ENCODE results near the gene DDX3X.

The DDX3X gene

GRCh38 chrX:41333744-41334362 lies at the start of gene DDX3X:
Gene DDX3X, plus strand, starts transcription at chrX:41334162. Its CDS starts 91 bp downstream, at chrX:41334253.
- no peak for TF ChIP-seq GATA3 (IDR thresholded peaks at IDR 0.05; ENCODE audit: low read depth, low read length)
- TF ChIP-seq GATA2 (IDR thresholded peaks at IDR 0.05; ENCODE audit: low read depth, low read length), result no peak

- TF ChIP-seq GATA2 (IDR thresholded peaks at IDR 0.05; ENCODE audit: low read depth, low read length), result no peak
- no peak for TF ChIP-seq GATA3 (IDR thresholded peaks at IDR 0.05; ENCODE audit: low read depth, low read length)
Measured at GRCh38 chrX:41288641-41289040, 45.3 kb upstream of the DDX3X start.

GRCh38 chrX:41289095-41289494 lies 44.9 kb upstream of the DDX3X start:
- TF ChIP-seq GATA2 (IDR thresholded peaks at IDR 0.05; ENCODE audit: low read depth, low read length) (no peak), GATA3 (IDR thresholded peaks at IDR 0.05; ENCODE audit: low read depth, low read length) (no peak)

- no peak for TF ChIP-seq GATA2 (IDR thresholded peaks at IDR 0.05; ENCODE audit: low read depth, low read length)
- no peak for TF ChIP-seq GATA3 (IDR thresholded peaks at IDR 0.05; ENCODE audit: low read depth, low read length)
Measured at GRCh38 chrX:41291309-41291708, 42.7 kb upstream of the DDX3X start.

GRCh38 chrX:41293269-41293668 lies 40.7 kb upstream of the DDX3X start:
- TF ChIP-seq GATA2 (IDR thresholded peaks at IDR 0.05; ENCODE audit: low read depth, low read length) (no peak), GATA3 (IDR thresholded peaks at IDR 0.05; ENCODE audit: low read depth, low read length) (no peak)

- TF ChIP-seq GATA2 (IDR thresholded peaks at IDR 0.05; ENCODE audit: low read depth, low read length), result no peak
- TF ChIP-seq GATA3 (IDR thresholded peaks at IDR 0.05; ENCODE audit: low read depth, low read length), result no peak
Measured at GRCh38 chrX:41300758-41301437, 33.1 kb upstream of the DDX3X start.

GRCh38 chrX:41301438-41301824 lies 32.5 kb upstream of the DDX3X start:
- TF ChIP-seq GATA2 (IDR thresholded peaks at IDR 0.05; ENCODE audit: low read depth, low read length), result no peak
- TF ChIP-seq GATA3 (IDR thresholded peaks at IDR 0.05; ENCODE audit: low read depth, low read length), result no peak

- TF ChIP-seq GATA2 (IDR thresholded peaks at IDR 0.05; ENCODE audit: low read depth, low read length), result no peak
- TF ChIP-seq GATA3 (IDR thresholded peaks at IDR 0.05; ENCODE audit: low read depth, low read length), result no peak
Measured at GRCh38 chrX:41302370-41302769, 31.6 kb upstream of the DDX3X start.

- TF ChIP-seq GATA2 (IDR thresholded peaks at IDR 0.05; ENCODE audit: low read depth, low read length), result no peak
- no peak for TF ChIP-seq GATA3 (IDR thresholded peaks at IDR 0.05; ENCODE audit: low read depth, low read length)
Measured at GRCh38 chrX:41303013-41303412, 30.9 kb upstream of the DDX3X start.

- TF ChIP-seq GATA2 (IDR thresholded peaks at IDR 0.05; ENCODE audit: low read depth, low read length) (no peak), GATA3 (IDR thresholded peaks at IDR 0.05; ENCODE audit: low read depth, low read length) (no peak)
Measured at GRCh38 chrX:41304178-41304577, 29.8 kb upstream of the DDX3X start.

GRCh38 chrX:41308884-41309647 lies 24.9 kb upstream of the DDX3X start:
- TF ChIP-seq GATA2 (IDR thresholded peaks at IDR 0.05; ENCODE audit: low read depth, low read length), result no peak
- no peak for TF ChIP-seq GATA3 (IDR thresholded peaks at IDR 0.05; ENCODE audit: low read depth, low read length)

GRCh38 chrX:41312786-41313185 lies 21.2 kb upstream of the DDX3X start:
- TF ChIP-seq GATA3 (IDR thresholded peaks at IDR 0.05; ENCODE audit: low read depth, low read length), result no peak
- TF ChIP-seq GATA2 (IDR thresholded peaks at IDR 0.05; ENCODE audit: low read depth, low read length), result no peak

- TF ChIP-seq GATA2 (IDR thresholded peaks at IDR 0.05; ENCODE audit: low read depth, low read length) (no peak), GATA3 (IDR thresholded peaks at IDR 0.05; ENCODE audit: low read depth, low read length) (no peak)
Measured at GRCh38 chrX:41313419-41313818, 20.5 kb upstream of the DDX3X start.

GRCh38 chrX:41314204-41314603 lies 19.8 kb upstream of the DDX3X start:
- TF ChIP-seq GATA2 (IDR thresholded peaks at IDR 0.05; ENCODE audit: low read depth, low read length) (no peak), GATA3 (IDR thresholded peaks at IDR 0.05; ENCODE audit: low read depth, low read length) (no peak)

GRCh38 chrX:41314881-41315280 lies 19.1 kb upstream of the DDX3X start:
- TF ChIP-seq GATA2 (IDR thresholded peaks at IDR 0.05; ENCODE audit: low read depth, low read length) (no peak), GATA3 (IDR thresholded peaks at IDR 0.05; ENCODE audit: low read depth, low read length) (no peak)
